ENCODE results near the gene BTNL2.

The BTNL2 gene

DNA sequence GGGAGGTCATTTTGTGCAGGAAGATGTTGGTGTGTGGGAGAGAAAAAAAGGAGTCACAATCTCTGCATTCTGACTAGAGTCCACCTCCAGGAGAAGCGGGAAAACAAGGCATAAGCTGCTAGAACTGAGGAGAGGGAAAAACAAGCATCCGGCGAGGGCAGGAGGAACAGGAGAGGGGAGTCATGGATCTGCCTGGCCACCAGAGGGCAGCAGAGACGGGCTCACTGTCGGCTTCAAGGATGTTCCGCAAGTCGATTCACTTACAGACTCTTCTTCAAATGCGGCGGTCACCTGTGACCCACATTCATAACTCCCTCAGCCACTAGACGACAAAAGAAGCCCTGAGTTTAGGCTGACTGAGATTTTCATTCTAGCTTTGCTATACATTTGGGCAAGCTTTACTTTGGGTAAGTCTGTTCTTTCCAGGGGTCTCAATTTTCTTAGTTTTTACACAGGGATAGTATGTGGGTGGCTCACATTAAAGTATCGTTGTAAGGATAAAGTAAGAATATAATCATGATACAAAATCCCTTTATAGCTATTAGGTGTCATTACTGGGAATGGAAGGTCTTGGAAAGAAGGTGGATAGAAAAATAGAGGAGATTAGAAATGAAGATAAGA, 6.6 kb upstream of the BTNL2 start:
- peak; percentile 61 for DNase-seq

DNA sequence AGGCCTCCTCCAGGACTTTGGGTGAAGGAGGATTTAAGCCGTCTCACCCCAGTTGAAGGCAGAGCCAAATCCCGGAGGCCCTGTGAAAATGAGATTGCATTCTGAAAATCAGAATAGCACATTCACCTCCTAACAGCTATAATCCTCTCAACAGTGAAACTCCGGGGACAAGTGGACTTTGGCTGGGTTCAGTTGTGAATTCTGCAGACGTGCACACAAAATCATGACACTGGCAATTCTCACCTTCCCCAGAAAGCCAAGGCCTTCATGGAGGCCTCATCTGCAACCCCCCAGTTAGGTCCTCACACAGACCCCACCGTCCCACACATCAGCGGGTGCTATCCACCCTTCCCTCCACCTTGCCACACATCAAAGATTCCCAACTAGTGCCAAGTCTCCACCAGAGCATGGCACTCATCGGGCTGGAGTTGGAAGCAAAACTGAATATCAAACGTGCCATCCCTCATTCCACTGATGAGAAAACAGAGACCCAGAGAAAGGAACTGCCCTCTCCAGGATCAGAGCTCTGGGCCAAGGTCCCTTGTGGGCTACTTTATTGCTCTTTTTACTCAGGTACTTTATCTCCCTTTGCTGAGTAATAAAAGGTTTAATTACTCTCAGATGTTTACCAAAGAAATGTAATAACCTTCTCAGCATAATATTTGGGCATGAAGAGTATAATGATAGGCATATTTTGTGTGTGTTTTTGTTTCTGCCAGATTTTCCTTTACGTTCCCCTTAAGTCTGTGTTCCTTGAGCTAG, 4.8 kb upstream of the BTNL2 start:
- no peak for DNase-seq

- no peak for DNase-seq
Observed at GRCh38 chr6:32410906-32411305, 3.9 kb upstream of the BTNL2 start.

DNA sequence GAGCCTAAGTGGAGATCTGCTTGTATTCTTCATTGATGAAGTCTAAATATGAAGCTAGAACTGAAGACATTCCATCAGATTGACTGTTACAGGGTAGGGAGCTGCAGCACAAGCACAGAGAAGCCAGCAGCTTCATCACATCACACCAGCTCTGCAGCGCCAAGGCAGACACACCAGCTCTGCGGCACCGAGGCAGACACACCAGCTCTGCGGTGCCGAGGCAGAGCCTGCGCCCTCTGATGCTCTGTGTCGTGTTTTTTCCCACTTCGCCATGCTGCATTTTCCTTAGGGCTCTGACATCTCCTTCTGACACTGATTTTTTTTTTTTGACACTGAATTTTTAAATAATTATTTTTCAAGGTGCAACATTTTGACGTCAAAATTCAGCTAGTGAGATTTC, 784 bp downstream of the BTNL2 start:
- DNase-seq: no peak

DNA sequence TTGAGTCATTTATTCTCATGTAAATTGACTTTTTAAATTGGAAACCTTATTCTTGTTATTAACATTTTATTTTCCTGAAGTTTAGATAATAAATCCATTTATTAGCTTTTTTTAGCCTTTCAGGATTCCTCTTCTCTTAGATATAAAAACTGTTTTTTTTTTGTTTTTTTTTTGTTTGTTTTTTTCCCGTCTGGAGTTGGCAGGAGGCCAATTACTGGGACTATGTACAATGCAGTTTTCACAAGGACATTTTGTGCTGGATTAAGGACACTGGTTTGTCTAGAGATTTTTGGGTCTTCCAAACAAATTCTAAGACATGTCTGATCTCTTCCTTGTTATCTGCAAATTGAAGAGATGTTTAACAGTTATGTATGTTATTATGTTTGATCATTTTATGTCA, 1.3 kb downstream of the BTNL2 start:
- DNase-seq: no peak

GRCh38 chr6:32402812-32403211, 4.2 kb downstream of the BTNL2 start:
- no peak for DNase-seq

- DNase-seq: no peak
Observed at GRCh38 chr6:32401284-32401963, 5.6 kb downstream of the BTNL2 start.

- no peak for DNase-seq
Observed at GRCh38 chr6:32397252-32397920, 9.6 kb downstream of the BTNL2 start.

DNA sequence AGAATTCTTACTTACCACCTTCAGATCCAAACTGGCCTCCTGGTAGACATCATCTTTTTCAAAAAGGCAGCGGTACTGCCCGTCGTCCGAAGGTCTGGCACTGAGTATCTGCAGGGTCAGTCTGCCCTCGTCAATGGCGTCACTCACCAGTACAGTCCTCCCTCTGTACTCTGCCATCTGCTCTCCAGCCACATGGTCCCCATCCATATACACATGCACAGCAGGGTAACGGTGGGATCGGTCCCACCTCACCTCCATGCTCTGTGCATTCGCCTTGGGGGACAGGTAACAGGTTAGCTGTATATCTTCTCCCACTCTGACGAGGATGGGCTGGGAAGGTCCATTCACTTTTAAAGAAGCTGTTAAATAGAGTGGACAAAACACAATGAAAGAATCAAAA, 11.0 kb downstream of the BTNL2 start:
- no peak for DNase-seq

DNA sequence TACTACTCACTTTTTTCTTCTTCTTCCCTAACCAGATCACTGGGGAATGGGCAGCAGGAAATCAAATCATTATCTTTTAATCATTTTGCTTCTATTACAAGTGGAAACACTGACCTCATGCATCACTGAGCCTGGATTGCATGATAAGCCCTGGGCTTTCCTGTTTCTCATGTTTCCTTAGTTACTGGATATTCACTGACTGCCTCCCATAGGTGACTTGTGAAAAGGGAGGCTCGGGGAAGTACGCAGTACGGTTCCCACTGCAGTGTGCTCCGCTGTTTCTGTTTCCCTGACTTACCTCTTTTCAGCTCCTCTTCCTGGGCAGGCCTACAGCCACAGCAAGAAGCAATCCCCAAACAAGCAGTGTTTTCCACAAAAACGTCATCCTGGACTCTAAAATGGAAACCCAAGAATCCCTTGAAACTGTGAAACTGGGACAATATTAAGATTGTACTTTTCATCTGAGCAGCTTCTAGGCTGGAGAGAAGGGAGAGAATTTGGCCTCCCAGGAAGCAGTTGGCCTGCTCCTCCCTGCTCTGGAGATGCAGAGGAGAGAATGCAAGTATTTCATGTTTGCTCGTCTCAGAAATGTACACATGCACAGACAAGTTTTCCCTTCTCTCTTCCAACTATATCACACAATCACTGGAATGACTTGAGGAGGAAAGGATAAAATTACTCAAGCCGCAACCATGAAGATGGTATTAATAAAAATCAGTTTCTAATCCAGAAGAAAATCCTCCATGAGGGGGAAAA, 13.1 kb downstream of the BTNL2 start:
- DNase-seq: peak; percentile 24

GRCh38 chr6:32391505-32391904, 15.5 kb downstream of the BTNL2 start:
- no peak for DNase-seq

- DNase-seq: no peak
Observed at GRCh38 chr6:32387589-32388340, 19.2 kb downstream of the BTNL2 start.

DNA sequence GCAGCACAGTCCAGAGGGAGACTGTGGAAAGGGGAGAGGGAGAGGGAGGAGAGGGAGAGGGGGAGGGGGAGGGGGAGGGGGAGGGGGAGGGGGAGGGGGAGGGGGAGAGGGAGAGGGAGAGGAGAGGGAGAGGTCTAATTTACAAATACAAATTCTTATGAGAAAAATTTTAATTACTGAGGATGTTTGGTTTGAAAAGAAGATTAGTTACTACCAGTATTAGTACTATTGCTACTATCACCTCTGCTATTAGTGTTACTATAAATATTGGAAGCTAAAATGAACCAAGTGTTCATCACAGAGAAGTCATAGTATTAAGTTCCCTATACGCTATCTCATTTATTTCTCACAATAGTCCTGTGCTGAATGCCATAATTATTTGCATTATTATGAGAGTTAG, 20.9 kb downstream of the BTNL2 start:
- no peak for DNase-seq

GRCh38 chr6:32382757-32383420, 24.1 kb downstream of the BTNL2 start:
- no peak for DNase-seq

DNA sequence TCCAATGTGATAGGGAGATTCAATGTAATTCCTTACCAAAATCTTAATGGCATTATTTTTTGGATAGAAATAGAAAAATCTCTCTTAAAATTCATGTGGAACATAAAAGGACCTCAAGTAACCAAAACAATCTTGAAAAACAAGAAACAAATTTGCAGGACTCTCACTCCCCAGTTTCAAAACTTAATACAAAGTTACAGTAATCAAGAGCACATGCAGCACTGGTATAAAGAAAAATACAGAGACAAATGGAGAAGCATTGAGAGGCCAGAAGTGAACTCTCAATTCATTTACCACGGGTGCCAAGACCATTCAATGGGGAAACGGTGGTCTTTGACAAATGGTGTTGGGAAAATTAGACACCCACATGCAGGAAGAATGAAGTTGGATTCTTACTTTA, 27.4 kb downstream of the BTNL2 start:
- DNase-seq: no peak

DNA sequence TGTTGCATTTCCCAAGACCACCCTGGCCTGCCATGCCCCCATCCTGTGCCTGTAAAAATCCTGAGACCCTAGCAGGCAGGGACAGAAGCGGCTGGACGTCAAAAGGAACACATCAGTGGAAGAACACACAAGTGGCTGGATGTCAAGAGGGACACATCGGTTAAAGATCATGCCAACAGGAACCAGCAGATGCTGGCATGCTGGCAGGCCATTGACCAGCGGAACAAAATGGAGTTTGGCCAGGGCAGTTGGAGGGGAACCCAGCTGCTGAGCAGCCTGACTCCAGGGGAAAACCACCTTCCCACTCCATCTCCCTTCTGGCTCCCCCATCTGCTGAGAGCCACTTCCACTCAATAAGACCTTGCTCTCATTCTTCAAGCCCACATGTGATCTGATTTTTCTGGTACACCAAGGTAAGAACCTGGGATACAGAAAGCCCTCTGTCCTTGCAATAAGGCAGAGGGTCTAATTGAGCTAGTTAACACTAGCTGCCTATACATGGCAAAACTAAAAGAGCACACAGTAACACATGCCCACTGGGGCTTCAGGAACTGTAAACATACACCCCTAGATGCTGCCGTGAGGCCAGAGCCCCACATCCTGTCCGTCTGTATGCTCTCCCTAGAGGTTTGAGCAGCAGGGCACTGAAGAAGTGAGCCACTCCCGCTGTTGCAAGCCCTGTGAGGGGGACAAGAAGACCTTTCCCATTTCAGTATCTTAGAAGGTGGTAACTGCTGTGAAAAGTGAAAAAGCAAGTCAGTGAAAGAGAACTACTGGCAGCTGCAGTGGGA, 31.0 kb downstream of the BTNL2 start:
- DNase-seq: no peak

- no peak for DNase-seq
Observed at GRCh38 chr6:32371803-32372202, 35.2 kb downstream of the BTNL2 start, which contains the start of gene TSBP1. TSBP1 (minus strand) TSS chr6:32371903; CDS start chr6:32371706, 197 bp downstream.

DNA sequence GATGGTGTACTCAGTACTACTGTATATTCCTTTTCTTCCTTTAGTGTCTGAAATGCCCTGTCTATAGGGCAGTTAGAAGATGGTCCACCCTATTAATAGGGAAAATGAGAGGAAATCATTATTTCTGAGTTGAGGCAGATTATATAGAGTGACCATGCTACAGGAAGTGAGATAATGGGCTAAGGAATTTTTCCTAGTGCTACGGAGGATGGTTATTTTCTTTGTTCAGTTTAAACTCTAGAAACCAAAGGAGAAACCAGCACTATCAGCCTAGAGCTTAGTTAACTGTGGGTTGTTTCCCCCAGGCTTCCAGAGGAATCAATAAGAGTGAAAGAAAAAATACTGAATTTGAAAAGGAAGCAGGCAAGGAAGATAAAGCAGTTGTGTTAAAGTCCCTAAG, 35.8 kb downstream of the BTNL2 start:
- no peak for DNase-seq

GRCh38 chr6:32370505-32370904, 36.5 kb downstream of the BTNL2 start:
- no peak for DNase-seq

GRCh38 chr6:32369660-32370059, 37.3 kb downstream of the BTNL2 start:
- no peak for DNase-seq
